H1 (cell line): ENCODE results near the gene ABHD17B. TPM values are rescaled to one million over a fixed set of nuclear protein-coding genes. Genes with fewer than 3 reads are reported as not detected.

Experiments
- CTCF ChIP-seq, 3 experiments: IDR thresholded peaks; 1 replicate in 2 of 3; 2 replicates in 1 of 3; pipeline versions ENCODE4 v1.5.1 to v1.6.1; 2011; ENCODE audit warnings: low read length in 3 of 3, mild to moderate bottlenecking in 3 of 3, inconsistent platforms in 2 of 3, low read depth in 1 of 3, moderate library complexity in 1 of 3; ENCODE audit not compliant: insufficient read depth in 1 of 3; ENCODE audit errors: control extremely low read depth in 1 of 3
- polyA plus RNA-seq, 7 experiments: library from polyadenylated mRNA; depleted of rRNA in 3 of 7; stranded (reverse) in 5 of 7; unstranded in 2 of 7; fragments of >200 nt in 5 of 7; fragments of 200-250 nt in 2 of 7; gene quantifications; 1 replicate in 5 of 7; 2 replicates in 1 of 7; 4 replicates in 1 of 7; pipeline versions ENCODE4 v1.2.1 to v1.2.3, GENCODE V29; 2011 to 2013; ENCODE audit warnings: missing spikeins in 2 of 7, mixed read lengths in 2 of 7
- total RNA-seq: library from RNA; stranded (reverse); fragmentation: NEBNext Ultra II Directional; extraction: Animal tissue kit (Norgen Biotek cat#: 25700); gene quantifications from 2 replicates; pipeline ENCODE4 v1.2.1, GENCODE V29; 2021

Gene ABHD17B
- total and polyA plus RNA-seq, 2 of the 8 experiments (the other 6 are each of a cell fraction or from before 2014, with no cell fraction given) = 37.2 to 60.8 TPM

GRCh38 chr9:71895117-71895516 is 15.9 kb downstream of the ABHD17B start (continued):
- TF ChIP-seq CTCF (IDR thresholded peaks at IDR 0.05; ENCODE audit: control extremely low read depth in 1 of 3, insufficient read depth in 1 of 3, low read depth in 1 of 3, low read length in 3 of 3) = no peak
